Activated CD8-positive, alpha-beta memory T cell treated with anti-CD3 and anti-CD28 coated beads, Interleukin-2, amount 10 ng/mL, durations not matched to agents 7 days and 5 days (primary cell): ENCODE results near the gene RRM2. TPM values are rescaled to one million over a fixed set of nuclear protein-coding genes. Genes with fewer than 3 reads are reported as not detected.

ENCODE experiments used
- ATAC-seq: fragments of 150-1000 bp; cut with Tn5 transposase; one replicate; pipeline ENCODE4 v1.10.0; 2021; ENCODE audit warnings: moderate library complexity
- CTCF ChIA-PET: fragments of 350-600 bp; sonication (Branson Sonifier 250); formaldehyde crosslinking; loops from one replicate; lab custom pipeline; 2021; ENCODE audit warnings: antibody characterized with exemption; lab: Charles Lee
- DNase-seq: peaks from one replicate; pipeline ENCODE4 v3.0.0-alpha.2; 2020
- H3K27ac Mint-ChIP-seq: one replicate; pipeline ENCODE4 v1.8.0; 2021; ENCODE audit warnings: mild to moderate bottlenecking, mixed read lengths
- H3K27me3 Mint-ChIP-seq: one replicate; pipeline ENCODE4 v1.8.0; 2021; ENCODE audit warnings: mixed read lengths
- H3K36me3 Mint-ChIP-seq: one replicate; pipeline ENCODE4 v1.8.0; 2021; ENCODE audit warnings: mild to moderate bottlenecking, mixed read lengths
- H3K4me1 Mint-ChIP-seq: one replicate; pipeline ENCODE4 v1.8.0; 2021; ENCODE audit warnings: mixed read lengths
- H3K4me3 Mint-ChIP-seq: one replicate; pipeline ENCODE4 v1.8.0; 2021; ENCODE audit warnings: mild to moderate bottlenecking, moderate library complexity, mixed read lengths
- H3K9me3 Mint-ChIP-seq: one replicate; pipeline ENCODE4 v1.8.0; 2022; ENCODE audit warnings: low read depth, mixed read lengths
- total RNA-seq, 2 experiments: library from RNA; stranded (reverse); gene quantifications; one replicate each; pipeline ENCODE4 v1.2.3, GENCODE V29; 2021

The RRM2 gene
- total RNA-seq, 2 experiments from 2014 or later = 506 to 648 TPM

GRCh38 chr2:10157293-10157692, 34.8 kb downstream of the RRM2 start:
- CTCF ChIA-PET = interaction anchor here (0.9 to 3.4 kb wide), 3 partner anchors 33 to 278 kb away, joined by 3 to 21 read pairs (median 11); no protein-coding TSS in a partner anchor
- ATAC-seq (no peak), DNase-seq (no peak)
- Mint-ChIP-seq H3K9me3 (no peaks in the 10 kb centered on the region), H3K36me3 (peaks cover 13% of the 10 kb centered on the region), H3K4me1 (peaks cover 14% of the 10 kb centered on the region), H3K27me3 (no peaks in the 10 kb centered on the region), H3K27ac (no peak overlapping the region), H3K4me3 (no peak overlapping the region)

GRCh38 chr2:10158681-10159080, 36.1 kb downstream of the RRM2 start:
- Mint-ChIP-seq H3K27me3 (no peaks in the 10 kb centered on the region), H3K27ac (no peak overlapping the region), H3K36me3 (peaks cover 8% of the 10 kb centered on the region), H3K4me3 (no peak overlapping the region), H3K4me1 (peaks cover 14% of the 10 kb centered on the region), H3K9me3 (no peaks in the 10 kb centered on the region)
- ATAC-seq (no peak), DNase-seq (no peak)
- CTCF ChIA-PET = interaction anchor here (0.6 to 3.4 kb wide), 3 partner anchors 145 to 276 kb away, joined by 3 to 21 read pairs (median 4); no protein-coding TSS in a partner anchor

GRCh38 chr2:10159086-10159485, 36.5 kb downstream of the RRM2 start:
- no peak overlapping the region for H3K4me3 Mint-ChIP-seq
- H3K27me3 Mint-ChIP-seq = no peaks in the 10 kb centered on the region
- DNase-seq (no peak), ATAC-seq (no peak)
- peaks cover 10% of the 10 kb centered on the region for H3K36me3 Mint-ChIP-seq
- H3K27ac Mint-ChIP-seq = peak overlapping the region; percentile 75
- CTCF ChIA-PET = interaction anchor here (0.6 to 3.4 kb wide), 4 partner anchors 144 to 276 kb away, joined by 3 to 21 read pairs (median 4); no protein-coding TSS in a partner anchor
- peaks cover 19% of the 10 kb centered on the region for H3K4me1 Mint-ChIP-seq
- no peaks in the 10 kb centered on the region for H3K9me3 Mint-ChIP-seq

- no peaks in the 10 kb centered on the region for H3K27me3 Mint-ChIP-seq
- peaks cover 20% of the 10 kb centered on the region for H3K4me1 Mint-ChIP-seq
- H3K4me3 Mint-ChIP-seq = no peak overlapping the region
- peak overlapping the region; percentile 75 for H3K27ac Mint-ChIP-seq
- no peak for ATAC-seq
- H3K36me3 Mint-ChIP-seq = peaks cover 11% of the 10 kb centered on the region
- CTCF ChIA-PET = interaction anchor here (1.6 kb wide), 2 partner anchors 144 to 249 kb away, joined by 4 to 5 read pairs; no protein-coding TSS in a partner anchor
- no peak for DNase-seq
- H3K9me3 Mint-ChIP-seq = no peaks in the 10 kb centered on the region
Measured at GRCh38 chr2:10159581-10160131, 37.1 kb downstream of the RRM2 start.

- ATAC-seq (no peak), DNase-seq (no peak)
- no peak overlapping the region for H3K4me3 Mint-ChIP-seq
- H3K27me3 Mint-ChIP-seq = no peaks in the 10 kb centered on the region
- CTCF ChIA-PET = interaction anchor here (1.6 kb wide), 1 partner anchor 249 kb away, joined by 5 read pairs; no protein-coding TSS in a partner anchor
- peaks cover 20% of the 10 kb centered on the region for H3K4me1 Mint-ChIP-seq
- peaks cover 13% of the 10 kb centered on the region for H3K36me3 Mint-ChIP-seq
- H3K27ac Mint-ChIP-seq = peak overlapping the region; percentile 75
- H3K9me3 Mint-ChIP-seq = no peaks in the 10 kb centered on the region
Measured at GRCh38 chr2:10160203-10160955, 37.8 kb downstream of the RRM2 start.

- CTCF ChIA-PET = interaction anchor here (1.1 to 3.2 kb wide), 2 partner anchors 248 to 274 kb away, joined by 3 to 12 read pairs; no protein-coding TSS in a partner anchor
- ATAC-seq (no peak), DNase-seq (no peak)
- no peak overlapping the region for H3K4me3 Mint-ChIP-seq
- peaks cover 20% of the 10 kb centered on the region for H3K4me1 Mint-ChIP-seq
- no peaks in the 10 kb centered on the region for H3K9me3 Mint-ChIP-seq
- no peaks in the 10 kb centered on the region for H3K27me3 Mint-ChIP-seq
- peaks cover 13% of the 10 kb centered on the region for H3K36me3 Mint-ChIP-seq
- H3K27ac Mint-ChIP-seq = no peak overlapping the region
Measured at GRCh38 chr2:10161206-10161931, 38.8 kb downstream of the RRM2 start.

GRCh38 chr2:10161961-10162441, 39.5 kb downstream of the RRM2 start:
- CTCF ChIA-PET = interaction anchor here (1.1 to 3.2 kb wide), 2 partner anchors 247 to 273 kb away, joined by 3 to 12 read pairs; no protein-coding TSS in a partner anchor
- ATAC-seq = no peak
- H3K4me3 Mint-ChIP-seq = no peak overlapping the region

GRCh38 chr2:10162586-10163497, 40.3 kb downstream of the RRM2 start:
- peaks cover 13% of the 10 kb centered on the region for H3K36me3 Mint-ChIP-seq
- ATAC-seq = no peak
- CTCF ChIA-PET = interaction anchor here (0.9 to 3.2 kb wide), 3 partner anchors 10 to 272 kb away, joined by 3 to 12 read pairs (median 3); no protein-coding TSS in a partner anchor
- DNase-seq = no peak
- H3K9me3 Mint-ChIP-seq = no peaks in the 10 kb centered on the region
- no peaks in the 10 kb centered on the region for H3K27me3 Mint-ChIP-seq
- no peak overlapping the region for H3K4me3 Mint-ChIP-seq
- peaks cover 20% of the 10 kb centered on the region for H3K4me1 Mint-ChIP-seq
- H3K27ac Mint-ChIP-seq = no peak overlapping the region

More at GRCh38 chr2:10161961-10162441, 39.5 kb downstream of the RRM2 start:
- H3K27me3 Mint-ChIP-seq = no peaks in the 10 kb centered on the region
- DNase-seq = no peak
- H3K36me3 Mint-ChIP-seq = peaks cover 13% of the 10 kb centered on the region
- no peak overlapping the region for H3K27ac Mint-ChIP-seq
- peaks cover 20% of the 10 kb centered on the region for H3K4me1 Mint-ChIP-seq
- H3K9me3 Mint-ChIP-seq = no peaks in the 10 kb centered on the region

- peak overlapping the region; percentile 9 for H3K27ac Mint-ChIP-seq
- H3K4me3 Mint-ChIP-seq = no peak overlapping the region
- ATAC-seq = no peak
- peaks cover 17% of the 10 kb centered on the region for H3K4me1 Mint-ChIP-seq
- DNase-seq = no peak
- H3K9me3 Mint-ChIP-seq = no peaks in the 10 kb centered on the region
- no peaks in the 10 kb centered on the region for H3K27me3 Mint-ChIP-seq
- CTCF ChIA-PET = interaction anchor here (0.9 to 3.2 kb wide), 3 partner anchors 9 to 271 kb away, joined by 3 to 12 read pairs (median 4); no protein-coding TSS in a partner anchor
- H3K36me3 Mint-ChIP-seq = peaks cover 13% of the 10 kb centered on the region
Measured at GRCh38 chr2:10163498-10164486, 41.3 kb downstream of the RRM2 start.

- H3K27ac Mint-ChIP-seq = no peak overlapping the region
- no peak overlapping the region for H3K4me3 Mint-ChIP-seq
- H3K36me3 Mint-ChIP-seq = peaks cover 13% of the 10 kb centered on the region
- DNase-seq (no peak), ATAC-seq (no peak)
- no peaks in the 10 kb centered on the region for H3K9me3 Mint-ChIP-seq
- H3K4me1 Mint-ChIP-seq = peaks cover 12% of the 10 kb centered on the region
- no peaks in the 10 kb centered on the region for H3K27me3 Mint-ChIP-seq
- CTCF ChIA-PET = interaction anchor here (1.1 kb wide), 1 partner anchor 270 kb away, joined by 4 read pairs; no protein-coding TSS in a partner anchor
Measured at GRCh38 chr2:10164601-10165000, 42.1 kb downstream of the RRM2 start.

GRCh38 chr2:10165282-10165681, 42.7 kb downstream of the RRM2 start:
- CTCF ChIA-PET = no interaction called here
- Mint-ChIP-seq H3K36me3 (peaks cover 13% of the 10 kb centered on the region), H3K4me3 (no peak overlapping the region), H3K27me3 (no peaks in the 10 kb centered on the region), H3K9me3 (no peaks in the 10 kb centered on the region), H3K4me1 (peaks cover 8% of the 10 kb centered on the region), H3K27ac (no peak overlapping the region)
- DNase-seq (no peak), ATAC-seq (no peak)
